ENCODE data around the gene MGAT1.

DNA sequence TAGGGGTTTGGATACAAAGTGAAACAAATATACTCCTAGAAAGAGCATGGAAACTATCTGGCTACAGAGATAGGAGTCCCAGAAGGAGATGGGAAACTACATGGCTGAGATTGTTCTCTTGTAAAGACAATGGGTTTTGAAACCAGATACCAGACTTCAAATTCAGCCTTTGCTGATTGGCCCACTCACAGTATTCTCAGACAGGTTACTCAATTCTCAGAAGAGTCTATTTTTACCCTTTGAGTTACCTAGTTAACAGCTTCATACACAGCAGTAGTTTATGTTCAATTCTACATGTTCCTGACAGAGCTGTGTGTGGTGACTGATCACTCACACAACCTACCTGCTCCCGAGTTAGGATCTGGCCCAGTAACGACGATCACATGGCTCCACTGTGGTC is 44.4 kb upstream of the MGAT1 start:
- TF ChIP-seq CTCF (IDR thresholded peaks at IDR 0.05) (no peak), SMAD4 (CRISPR knock-in tag; IDR thresholded peaks at IDR 0.05) (no peak), CREB1 (CRISPR knock-in tag; IDR thresholded peaks at IDR 0.05) (no peak), ZBTB21 (CRISPR knock-in tag; IDR thresholded peaks at IDR 0.05; ENCODE audit: borderline replicate concordance) (no peak), ZNF425 (CRISPR knock-in tag; conservative IDR thresholded peaks at IDR 0.05) (no peak), NR1H2 (CRISPR knock-in tag; IDR thresholded peaks at IDR 0.05) (no peak), ELF4 (CRISPR knock-in tag; IDR thresholded peaks at IDR 0.05; ENCODE audit: low read depth) (no peak), NR3C1 (CRISPR knock-in tag; conservative IDR thresholded peaks at IDR 0.05; ENCODE audit: low read depth) (no peak), ATF1 (CRISPR knock-in tag; IDR thresholded peaks at IDR 0.05) (no peak), ATF3 (CRISPR knock-in tag; conservative IDR thresholded peaks at IDR 0.05) (no peak), NFYB (CRISPR knock-in tag; conservative IDR thresholded peaks at IDR 0.05; ENCODE audit: low read depth) (no peak)
- TF ChIP-seq, protein P1, sequence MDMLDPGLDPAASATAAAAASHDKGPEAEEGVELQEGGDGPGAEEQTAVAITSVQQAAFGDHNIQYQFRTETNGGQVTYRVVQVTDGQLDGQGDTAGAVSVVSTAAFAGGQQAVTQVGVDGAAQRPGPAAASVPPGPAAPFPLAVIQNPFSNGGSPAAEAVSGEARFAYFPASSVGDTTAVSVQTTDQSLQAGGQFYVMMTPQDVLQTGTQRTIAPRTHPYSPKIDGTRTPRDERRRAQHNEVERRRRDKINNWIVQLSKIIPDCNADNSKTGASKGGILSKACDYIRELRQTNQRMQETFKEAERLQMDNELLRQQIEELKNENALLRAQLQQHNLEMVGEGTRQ (CRISPR knock-in tag; IDR thresholded peaks at IDR 0.05) = no peak
- TF ChIP-seq, protein P2, sequence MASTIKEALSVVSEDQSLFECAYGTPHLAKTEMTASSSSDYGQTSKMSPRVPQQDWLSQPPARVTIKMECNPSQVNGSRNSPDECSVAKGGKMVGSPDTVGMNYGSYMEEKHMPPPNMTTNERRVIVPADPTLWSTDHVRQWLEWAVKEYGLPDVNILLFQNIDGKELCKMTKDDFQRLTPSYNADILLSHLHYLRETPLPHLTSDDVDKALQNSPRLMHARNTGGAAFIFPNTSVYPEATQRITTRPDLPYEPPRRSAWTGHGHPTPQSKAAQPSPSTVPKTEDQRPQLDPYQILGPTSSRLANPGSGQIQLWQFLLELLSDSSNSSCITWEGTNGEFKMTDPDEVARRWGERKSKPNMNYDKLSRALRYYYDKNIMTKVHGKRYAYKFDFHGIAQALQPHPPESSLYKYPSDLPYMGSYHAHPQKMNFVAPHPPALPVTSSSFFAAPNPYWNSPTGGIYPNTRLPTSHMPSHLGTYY (CRISPR knock-in tag; IDR thresholded peaks at IDR 0.05) = no peak
- TF ChIP-seq, protein P3, sequence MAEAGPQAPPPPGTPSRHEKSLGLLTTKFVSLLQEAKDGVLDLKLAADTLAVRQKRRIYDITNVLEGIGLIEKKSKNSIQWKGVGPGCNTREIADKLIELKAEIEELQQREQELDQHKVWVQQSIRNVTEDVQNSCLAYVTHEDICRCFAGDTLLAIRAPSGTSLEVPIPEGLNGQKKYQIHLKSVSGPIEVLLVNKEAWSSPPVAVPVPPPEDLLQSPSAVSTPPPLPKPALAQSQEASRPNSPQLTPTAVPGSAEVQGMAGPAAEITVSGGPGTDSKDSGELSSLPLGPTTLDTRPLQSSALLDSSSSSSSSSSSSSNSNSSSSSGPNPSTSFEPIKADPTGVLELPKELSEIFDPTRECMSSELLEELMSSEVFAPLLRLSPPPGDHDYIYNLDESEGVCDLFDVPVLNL (CRISPR knock-in tag; IDR thresholded peaks at IDR 0.05; ENCODE audit: borderline replicate concordance, low read depth) = no peak
